DOHH2 (cell line): ENCODE data around the gene RUNDC3A.

Experiments used
- H3F3A ChIP-seq: fragments of 200-600 bp; sonication (generic), shearing (Covaris generic); 2 replicates; pipeline ENCODE4 v1.6.0; 2016; ENCODE audit warnings: antibody characterized with exemption, mild to moderate bottlenecking; ENCODE audit not compliant: control insufficient read depth, insufficient read depth
- H3K27ac ChIP-seq: fragments of 200-600 bp; sonication (generic); 2 replicates; pipeline ENCODE4 v1.5.1; 2014; ENCODE audit warnings: low read depth, mild to moderate bottlenecking, low read length, moderate library complexity
- H3K27me3 ChIP-seq: fragments of 200-600 bp; sonication (generic); 2 replicates; pipeline ENCODE4 v1.6.1; 2014; ENCODE audit warnings: mild to moderate bottlenecking, low read length, mixed read lengths; ENCODE audit not compliant: control insufficient read depth
- H3K36me3 ChIP-seq: fragments of 200-600 bp; sonication (generic); 2 replicates; pipeline ENCODE4 v1.6.1; 2014; ENCODE audit warnings: mild to moderate bottlenecking, low read length, moderate library complexity, mixed read lengths; ENCODE audit not compliant: control insufficient read depth
- H3K4me1 ChIP-seq: fragments of 200-600 bp; sonication (generic); 2 replicates; pipeline ENCODE4 v1.6.1; 2014; ENCODE audit warnings: mild to moderate bottlenecking, low read length, mixed read lengths; ENCODE audit not compliant: control insufficient read depth
- H3K4me2 ChIP-seq: fragments of 200-600 bp; sonication (generic); 2 replicates; pipeline ENCODE4 v1.6.0; 2014; ENCODE audit warnings: mild to moderate bottlenecking, low read length, moderate library complexity
- H3K4me3 ChIP-seq: fragments of 200-600 bp; sonication (generic); 2 replicates; pipeline ENCODE4 v1.5.1; 2014; ENCODE audit warnings: mild to moderate bottlenecking, low read length, mixed read lengths
- H3K79me2 ChIP-seq: fragments of 200-600 bp; sonication (generic); 2 replicates; pipeline ENCODE4 v1.6.1; 2014; ENCODE audit warnings: mild to moderate bottlenecking, low read length, mixed read lengths; ENCODE audit not compliant: control insufficient read depth
- H3K9me2 ChIP-seq: fragments of 200-600 bp; sonication (generic); replicated peaks from 2 replicates; pipeline ENCODE4 v1.6.1; 2014; ENCODE audit warnings: mild to moderate bottlenecking, low read length, mixed read lengths; ENCODE audit not compliant: control insufficient read depth
- H3K9me3 ChIP-seq: fragments of 200-600 bp; sonication (generic); 2 replicates; pipeline ENCODE4 v1.6.1; 2014; ENCODE audit warnings: antibody characterized with exemption, low read length, mixed read lengths; ENCODE audit not compliant: control insufficient read depth, insufficient read depth
- H4K20me1 ChIP-seq: fragments of 200-600 bp; sonication (generic); 2 replicates; pipeline ENCODE4 v1.6.0; 2014; ENCODE audit warnings: low read depth, mild to moderate bottlenecking, antibody characterized with exemption, low read length, moderate library complexity; ENCODE audit not compliant: control insufficient read depth, insufficient read depth
- CTCF ChIP-seq: fragments of 200-600 bp; sonication (generic); IDR thresholded peaks from one replicate; pipeline ENCODE4 v1.5.1; 2014; ENCODE audit warnings: antibody characterized with exemption, mild to moderate bottlenecking, low read depth, low read length; ENCODE audit not compliant: poor library complexity, severe bottlenecking
- EZH2phosphoT487 ChIP-seq: fragments of 200-600 bp; sonication (generic); IDR thresholded peaks from 2 replicates; pipeline ENCODE4 v1.6.1; 2017; ENCODE audit warnings: borderline replicate concordance, mild to moderate bottlenecking, antibody characterized with exemption, low read length, moderate library complexity, mixed read lengths

Gene RUNDC3A

GRCh38 chr17:44310188-44310587, 1.8 kb downstream of the RUNDC3A start:
- no peak overlapping the region for H3K27ac ChIP-seq
- no peaks in the 10 kb centered on the region for H3K79me2 ChIP-seq
- peaks cover 21% of the 10 kb centered on the region for H3K27me3 ChIP-seq
- no peak overlapping the region for H3K4me2 ChIP-seq
- H4K20me1 ChIP-seq: no peaks in the 10 kb centered on the region; the same call in 1 of the 2 replicates
- no peaks in the 10 kb centered on the region for H3K9me2 ChIP-seq
- H3F3A ChIP-seq: no peaks in the 10 kb centered on the region
- no peak overlapping the region for H3K4me3 ChIP-seq
- no peak for TF ChIP-seq CTCF
- TF ChIP-seq EZH2phosphoT487: no peak
- peaks cover 31% of the 10 kb centered on the region for H3K4me1 ChIP-seq
- H3K9me3 ChIP-seq: no peaks in the 10 kb centered on the region
- H3K36me3 ChIP-seq: no peaks in the 10 kb centered on the region

- no peaks in the 10 kb centered on the region for H3K36me3 ChIP-seq
- TF ChIP-seq CTCF (no peak), EZH2phosphoT487 (no peak)
- H4K20me1 ChIP-seq: no peaks in the 10 kb centered on the region; the same call in 1 of the 2 replicates
- no peaks in the 10 kb centered on the region for H3F3A ChIP-seq
- H3K79me2 ChIP-seq: no peaks in the 10 kb centered on the region
- no peak overlapping the region for H3K27ac ChIP-seq
- no peaks in the 10 kb centered on the region for H3K9me2 ChIP-seq
- no peak overlapping the region for H3K4me2 ChIP-seq
- H3K4me3 ChIP-seq: no peak overlapping the region
- peaks cover 26% of the 10 kb centered on the region for H3K27me3 ChIP-seq
- peaks cover 36% of the 10 kb centered on the region for H3K4me1 ChIP-seq
- no peaks in the 10 kb centered on the region for H3K9me3 ChIP-seq
Measured at GRCh38 chr17:44310609-44311376, 2.4 kb downstream of the RUNDC3A start.

- H3K4me1 ChIP-seq: peaks cover 41% of the 10 kb centered on the region
- H3K79me2 ChIP-seq: no peaks in the 10 kb centered on the region
- H3K9me2 ChIP-seq: no peaks in the 10 kb centered on the region
- H3K4me3 ChIP-seq: no peak overlapping the region
- no peaks in the 10 kb centered on the region for H3K9me3 ChIP-seq
- no peak overlapping the region for H3K4me2 ChIP-seq
- H3K27me3 ChIP-seq: peaks cover 33% of the 10 kb centered on the region
- no peak overlapping the region for H3K27ac ChIP-seq
- no peaks in the 10 kb centered on the region for H3F3A ChIP-seq
- H4K20me1 ChIP-seq: no peaks in the 10 kb centered on the region; the same call in 1 of the 2 replicates
- H3K36me3 ChIP-seq: no peaks in the 10 kb centered on the region
- TF ChIP-seq EZH2phosphoT487 (no peak), CTCF (no peak)
Measured at GRCh38 chr17:44311562-44312181, 3.3 kb downstream of the RUNDC3A start.
